Activated T-cell treated with anti-CD3 and anti-CD28 coated beads for 24 hours (primary cell): ENCODE data around the gene ID3.
"Not testable (repeated sequence)": the region's sequence is repeated elsewhere in the genome, so short reads cannot be mapped to it uniquely, and the experiment has no call there.

Experiments used
- DNase-seq: peaks from one replicate; pipeline ENCODE4 v3.0.0-alpha.2; 2020; ENCODE audit warnings: low read depth

Gene ID3

GRCh38 chr1:23588749-23589548 lies 29.6 kb upstream of the ID3 start:
- DNase-seq, result no peak

- DNase-seq, result no peak
Observed at GRCh38 chr1:23585321-23586022, 26.2 kb upstream of the ID3 start.

DNA sequence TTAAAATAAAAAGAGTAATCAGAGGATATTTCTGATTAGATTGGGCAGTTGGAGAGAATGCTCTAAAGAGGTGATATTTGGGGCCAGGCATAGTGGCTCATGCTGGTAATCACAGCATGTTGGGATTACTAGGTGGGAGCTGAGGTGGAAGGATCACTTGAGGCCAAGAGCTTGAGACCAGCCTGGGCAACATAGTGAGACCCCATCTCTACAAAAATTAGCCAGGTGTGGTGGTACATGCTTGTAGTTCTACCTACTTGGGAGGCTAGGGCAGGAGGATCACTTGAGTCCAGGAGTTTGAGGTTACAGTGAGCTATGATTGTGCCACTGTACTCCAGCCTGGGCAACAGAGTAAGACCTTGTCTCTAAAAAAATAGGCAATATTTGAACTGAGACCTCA lies 24.4 kb upstream of the ID3 start:
- not testable (repeated sequence) for DNase-seq

DNA sequence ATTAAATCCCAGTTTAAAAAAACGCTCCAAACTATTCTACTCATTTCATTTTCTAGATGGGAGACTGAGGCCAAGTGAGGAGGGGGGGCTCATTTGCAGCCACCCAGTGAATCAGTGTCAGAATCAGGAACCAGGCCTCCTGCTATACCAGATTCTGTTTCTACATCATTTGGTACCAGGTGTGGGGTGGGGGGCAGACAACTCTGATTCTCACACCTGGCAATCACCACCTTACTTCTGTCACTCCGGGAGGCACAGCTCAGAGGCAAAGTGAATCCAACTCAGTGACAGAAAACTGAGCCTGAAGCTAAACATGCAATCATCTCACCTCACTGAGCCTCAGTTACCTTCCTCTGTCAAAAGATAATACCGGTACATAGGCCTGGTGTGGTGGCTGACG lies 23.5 kb upstream of the ID3 start:
- no peak for DNase-seq

GRCh38 chr1:23581219-23581618 lies 21.9 kb upstream of the ID3 start:
- no peak for DNase-seq

DNA sequence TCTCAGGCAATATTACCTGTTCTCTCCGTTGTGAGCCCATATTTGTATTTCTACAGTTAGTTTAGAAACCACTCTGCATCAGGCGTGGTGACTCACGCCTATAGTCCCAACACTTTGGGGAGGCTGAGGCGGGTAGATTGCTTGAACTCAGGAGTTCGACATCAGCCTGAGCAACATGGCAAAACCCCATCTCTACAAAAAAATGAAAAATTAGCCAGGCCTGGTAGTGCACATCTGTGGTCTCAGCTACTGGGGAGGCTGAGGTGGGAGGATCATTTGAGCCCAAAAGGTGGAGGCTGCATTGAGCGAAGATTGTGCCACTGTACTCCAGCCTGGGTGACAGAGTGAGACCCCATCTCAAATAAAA lies 19.7 kb upstream of the ID3 start:
- no peak for DNase-seq

- DNase-seq, result no peak
Observed at GRCh38 chr1:23578311-23578996, 19.2 kb upstream of the ID3 start.

GRCh38 chr1:23577056-23578004 lies 18.0 kb upstream of the ID3 start:
- no peak for DNase-seq

DNA sequence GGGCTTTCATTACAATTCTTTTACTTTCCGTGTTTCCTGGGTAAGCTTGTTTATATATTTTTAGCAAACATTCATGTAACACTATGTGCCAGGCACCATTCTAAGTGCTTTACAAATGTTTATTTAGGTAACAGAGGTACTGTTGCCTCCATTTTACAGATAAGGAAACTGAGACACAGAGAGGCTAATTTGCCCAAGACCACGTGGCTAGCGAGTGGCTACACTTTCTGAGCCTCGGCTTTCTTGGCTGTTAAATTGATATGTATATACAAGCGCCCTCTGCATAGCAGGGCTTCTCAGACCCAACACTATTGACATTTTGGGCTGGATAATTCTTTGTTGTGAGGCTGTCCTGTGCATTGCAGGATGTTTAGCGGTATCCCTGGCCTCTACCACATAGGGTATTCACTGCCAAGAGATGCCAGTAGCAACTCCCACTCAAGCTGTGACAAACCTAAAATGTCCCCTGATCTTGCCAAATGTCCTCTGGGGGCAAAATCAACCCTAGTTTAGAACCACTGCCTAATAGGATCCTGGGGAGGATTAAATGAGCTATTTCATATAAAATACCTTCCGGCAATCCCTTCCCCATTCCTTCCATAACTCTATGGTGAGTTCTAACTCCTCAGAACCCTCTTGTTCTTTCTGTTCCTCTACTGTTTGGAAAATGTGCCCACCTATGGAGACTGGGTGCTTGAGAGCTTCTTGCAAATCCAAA lies 17.2 kb upstream of the ID3 start:
- DNase-seq, result no peak

DNA sequence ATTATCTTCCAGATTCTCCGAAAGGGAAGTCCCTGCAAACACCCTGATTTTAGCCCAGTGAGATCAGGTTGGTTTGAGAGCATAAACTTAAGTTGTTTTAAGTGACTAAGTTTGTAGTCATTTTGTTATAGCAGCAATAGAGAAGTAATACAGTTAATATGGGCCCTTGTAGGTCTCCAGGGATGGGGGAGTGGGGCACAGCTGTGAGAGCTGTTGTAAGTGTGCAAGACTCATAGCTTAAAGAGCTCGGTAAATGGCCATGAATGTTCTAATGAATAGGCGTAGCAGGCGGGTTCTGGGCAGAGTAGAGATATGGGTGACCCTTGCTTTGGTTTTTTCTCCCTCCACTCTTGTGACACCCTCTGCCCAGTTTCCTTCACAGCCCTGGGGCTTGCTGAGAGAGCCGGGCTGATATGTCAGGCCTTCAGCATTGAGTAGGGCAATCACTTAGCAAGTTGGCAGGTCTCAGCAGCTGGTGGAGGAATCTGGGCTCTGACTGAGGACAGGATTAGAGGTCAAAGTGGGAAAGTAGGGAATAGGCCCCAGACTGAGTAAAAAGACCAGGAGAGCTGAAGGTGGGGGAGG lies 16.0 kb upstream of the ID3 start:
- DNase-seq, result no peak

GRCh38 chr1:23574265-23574754 lies 15.0 kb upstream of the ID3 start:
- no peak for DNase-seq

GRCh38 chr1:23573574-23574182 lies 14.4 kb upstream of the ID3 start:
- no peak for DNase-seq

DNA sequence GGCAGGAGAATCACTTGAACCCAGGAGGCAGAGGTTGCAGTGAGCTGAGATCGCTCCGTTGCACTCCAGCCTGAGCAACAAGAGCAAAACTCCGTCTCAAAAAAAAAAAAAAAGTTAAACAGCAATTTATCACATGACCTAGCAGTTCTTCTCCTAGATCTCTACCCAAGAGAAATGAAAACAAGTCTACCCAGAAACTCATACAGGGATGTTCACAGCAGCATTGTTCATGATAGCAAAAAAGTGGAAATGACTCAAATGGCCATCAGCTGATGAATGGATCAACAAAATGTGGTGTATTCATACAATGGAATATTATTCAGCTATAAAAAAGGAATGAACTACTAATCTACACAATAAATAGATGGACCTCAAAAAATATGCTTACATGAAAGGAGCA lies 12.2 kb upstream of the ID3 start:
- DNase-seq, result no peak

- no peak for DNase-seq
Observed at GRCh38 chr1:23570001-23570691, 10.8 kb upstream of the ID3 start.

DNA sequence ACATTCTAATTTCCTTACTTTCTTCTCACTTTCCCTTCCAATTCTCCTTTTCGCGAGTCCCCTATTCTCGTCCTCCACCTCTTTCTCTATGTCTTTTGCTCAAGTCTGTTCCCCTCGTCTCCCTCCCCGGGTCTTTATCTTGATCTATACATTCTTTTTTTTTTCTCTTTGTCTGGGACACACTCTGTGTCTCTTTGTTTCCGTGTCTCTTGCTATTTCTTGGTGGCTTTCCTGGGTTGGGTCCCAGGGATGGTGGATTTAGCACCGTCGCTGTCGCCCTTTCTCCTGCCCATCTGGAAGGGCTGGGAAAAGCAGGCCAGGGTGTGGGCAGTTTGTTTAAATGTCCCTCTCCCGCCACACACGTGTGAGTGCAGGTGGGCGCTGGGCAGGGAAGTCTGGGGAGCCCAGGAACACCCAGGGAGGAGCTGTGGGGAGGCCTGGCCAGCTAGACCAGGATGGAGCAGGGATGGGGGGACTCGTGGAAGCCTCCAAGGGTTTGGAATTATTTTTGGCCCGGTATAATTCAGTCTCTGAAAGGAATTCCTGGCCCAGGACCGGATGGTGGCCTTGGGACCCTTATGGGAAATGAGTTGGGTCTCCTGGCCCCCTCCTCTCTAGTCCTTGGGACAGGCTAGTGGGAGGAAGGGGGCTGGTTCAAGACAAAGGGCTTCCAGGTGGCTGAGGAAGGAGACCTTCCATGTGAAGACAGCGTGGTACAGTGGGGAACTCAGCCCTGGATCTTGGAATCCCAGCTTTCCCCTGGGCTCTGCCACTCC lies 9.5 kb upstream of the ID3 start:
- DNase-seq, result no peak

- DNase-seq, result no peak
Observed at GRCh38 chr1:23567996-23568607, 8.8 kb upstream of the ID3 start.

DNA sequence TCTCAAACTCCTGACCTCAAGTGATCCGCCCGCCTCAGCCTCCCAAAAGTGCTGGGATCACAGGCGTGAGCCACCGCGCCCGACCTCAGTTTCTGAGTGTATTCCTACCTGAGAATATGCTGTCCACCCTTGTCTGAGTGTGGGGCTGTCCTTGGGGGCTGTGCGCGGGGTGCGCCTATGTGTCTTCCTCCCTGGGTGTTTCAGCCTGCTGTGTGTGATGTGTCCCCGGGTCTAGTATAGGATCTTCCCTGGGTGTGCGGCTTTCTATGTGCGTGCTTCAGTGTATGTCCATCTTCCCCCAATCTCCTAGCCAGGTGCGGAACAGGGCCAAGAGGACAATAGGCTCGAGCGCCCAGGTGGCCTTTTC lies 8.3 kb upstream of the ID3 start:
- no peak for DNase-seq

- no peak for DNase-seq
Observed at GRCh38 chr1:23566304-23566703, 7.0 kb upstream of the ID3 start.

DNA sequence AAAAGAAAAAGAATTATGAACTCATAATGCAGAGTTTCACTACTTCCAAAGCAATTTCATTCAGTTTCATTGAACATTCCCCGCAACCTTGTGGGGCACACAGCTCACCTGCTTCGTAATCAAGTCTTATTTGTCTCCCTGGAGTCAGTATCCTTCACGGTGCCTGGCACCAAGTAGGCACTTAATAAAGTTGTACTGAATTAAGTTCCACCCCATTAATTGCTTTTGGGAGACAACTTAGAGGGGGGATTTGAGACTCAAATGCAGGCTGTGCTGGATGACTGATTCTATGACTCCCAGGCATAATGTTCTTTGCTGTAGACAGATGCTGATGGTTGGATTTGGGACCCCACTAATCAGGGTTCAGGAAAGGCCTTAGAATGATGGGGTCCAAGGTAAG lies 6.5 kb upstream of the ID3 start:
- DNase-seq, result no peak
